WTC11 (cell line): ENCODE measurements around the gene TRRAP.

ENCODE experiments used
- AFF4 ChIP-seq: sonication (generic); formaldehyde crosslinking; IDR thresholded peaks from 2 replicates; pipeline ENCODE4 v1.8.1; 2023; ENCODE audit warnings: mild to moderate bottlenecking, missing genetic modification reagents, borderline replicate concordance
- CTCF ChIP-seq: fragments of 200-600 bp; IDR thresholded peaks from 2 replicates; pipeline ENCODE4 v1.8.0; 2022; ENCODE audit warnings: antibody characterized with exemption
- USF2 ChIP-seq: sonication (generic); formaldehyde crosslinking; IDR thresholded peaks from 2 replicates; pipeline ENCODE4 v1.8.1; 2023; ENCODE audit warnings: mild to moderate bottlenecking, missing genetic modification reagents, moderate library complexity
- ZNF232 ChIP-seq: sonication (generic); formaldehyde crosslinking; IDR thresholded peaks from 2 replicates; pipeline ENCODE4 v1.8.0; 2022; ENCODE audit warnings: mild to moderate bottlenecking, missing genetic modification reagents
- ZNF263 ChIP-seq: sonication (generic); formaldehyde crosslinking; IDR thresholded peaks from 2 replicates; pipeline ENCODE4 v1.8.1; 2022; ENCODE audit warnings: low read depth, mild to moderate bottlenecking, moderate library complexity, missing genetic modification reagents
- ZNF416 ChIP-seq: fragments of 250-450 bp; sonication (Bioruptor Pico); IDR thresholded peaks from 2 replicates; pipeline ENCODE4 v1.9.0; 2021; ENCODE audit warnings: mild to moderate bottlenecking, inconsistent platforms
- TF ChIP-seq, protein P1 (sequence below): fragments of 250-450 bp; sonication (Bioruptor Pico); IDR thresholded peaks from 2 replicates; pipeline ENCODE4 v1.9.0; 2021; ENCODE audit warnings: mild to moderate bottlenecking

GRCh38 chr7:98866351-98866750, 12.0 kb upstream of the TRRAP start:
- no peak for TF ChIP-seq CTCF
- TF ChIP-seq USF2 (CRISPR knock-in tag), result no peak
- TF ChIP-seq, protein P1, sequence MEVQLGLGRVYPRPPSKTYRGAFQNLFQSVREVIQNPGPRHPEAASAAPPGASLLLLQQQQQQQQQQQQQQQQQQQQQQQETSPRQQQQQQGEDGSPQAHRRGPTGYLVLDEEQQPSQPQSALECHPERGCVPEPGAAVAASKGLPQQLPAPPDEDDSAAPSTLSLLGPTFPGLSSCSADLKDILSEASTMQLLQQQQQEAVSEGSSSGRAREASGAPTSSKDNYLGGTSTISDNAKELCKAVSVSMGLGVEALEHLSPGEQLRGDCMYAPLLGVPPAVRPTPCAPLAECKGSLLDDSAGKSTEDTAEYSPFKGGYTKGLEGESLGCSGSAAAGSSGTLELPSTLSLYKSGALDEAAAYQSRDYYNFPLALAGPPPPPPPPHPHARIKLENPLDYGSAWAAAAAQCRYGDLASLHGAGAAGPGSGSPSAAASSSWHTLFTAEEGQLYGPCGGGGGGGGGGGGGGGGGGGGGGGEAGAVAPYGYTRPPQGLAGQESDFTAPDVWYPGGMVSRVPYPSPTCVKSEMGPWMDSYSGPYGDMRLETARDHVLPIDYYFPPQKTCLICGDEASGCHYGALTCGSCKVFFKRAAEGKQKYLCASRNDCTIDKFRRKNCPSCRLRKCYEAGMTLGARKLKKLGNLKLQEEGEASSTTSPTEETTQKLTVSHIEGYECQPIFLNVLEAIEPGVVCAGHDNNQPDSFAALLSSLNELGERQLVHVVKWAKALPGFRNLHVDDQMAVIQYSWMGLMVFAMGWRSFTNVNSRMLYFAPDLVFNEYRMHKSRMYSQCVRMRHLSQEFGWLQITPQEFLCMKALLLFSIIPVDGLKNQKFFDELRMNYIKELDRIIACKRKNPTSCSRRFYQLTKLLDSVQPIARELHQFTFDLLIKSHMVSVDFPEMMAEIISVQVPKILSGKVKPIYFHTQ (CRISPR knock-in tag), result no peak
- TF ChIP-seq AFF4 (CRISPR knock-in tag), result no peak
- TF ChIP-seq ZNF232, result no peak
- TF ChIP-seq ZNF416, result no peak
- no peak for TF ChIP-seq ZNF263 (CRISPR knock-in tag)
